K562 (cell line): ENCODE measurements around the gene SPACA9. TPM values are rescaled to one million over a fixed set of nuclear protein-coding genes. Genes with fewer than 3 reads are reported as not detected.
A peak's percentile ranks its signal among the peaks of the same experiment; 100 is the strongest.

Experiments
- ATAC-seq: fragments of 200-7000 bp; cut with Tn5 transposase; 3 replicates; pipeline ENCODE4 v1.9.1; 2020; ENCODE audit warnings: moderate library complexity
- BruUV-seq: library from RNA; stranded (reverse); fragments of 400-500 nt; replicated peaks from 2 replicates; lab custom pipeline; 2021; lab: Mats Ljungman, UMichigan
- CTCF ChIA-PET: fragments of 300-600 bp; formaldehyde crosslinking; extraction: SDS; loops from one replicate; lab custom pipeline; 2021; ENCODE audit warnings: low intra/inter-chr PET ratio; lab: Yijun Ruan, JAX
- POLR2A ChIA-PET: fragments of 300-600, 350-650 bp; sonication (Branson Sonifier 250); formaldehyde crosslinking; extraction: SDS; loops from one replicate; lab custom pipeline; 2021; ENCODE audit warnings: antibody characterized with exemption, inconsistent platforms; lab: Yijun Ruan, JAX
- DNase-seq, 4 experiments: peaks; one replicate each; pipeline versions ENCODE4 v3.0.0 to v3.0.0-alpha.2; 2011 to 2018; ENCODE audit warnings: low spot score in 3 of 4, mixed read lengths in 3 of 4; ENCODE audit errors: extremely low read depth in 1 of 4
- FAIRE-seq: peaks from 2 replicates; lab custom pipeline; 2011; peaks lifted over from hg19 to GRCh38; lab: Jason Lieb, UNC
- H2AFZ ChIP-seq: 2 replicates; pipeline ENCODE4 v1.6.0; 2011; ENCODE audit warnings: low read depth, low read length, control low read depth, inconsistent platforms
- H3K27ac ChIP-seq: fragments of 200-600 bp; 3 replicates; pipeline ENCODE4 v1.8.0; 2011; ENCODE audit warnings: low read depth, mild to moderate bottlenecking, control low read depth, inconsistent platforms, low read length, moderate library complexity, mixed read lengths; ENCODE audit errors: extremely low read depth
- H3K27me3 ChIP-seq, 2 experiments: fragments of 300-600 bp in 1 of 2; 2 replicates in 1 of 2; 3 replicates in 1 of 2; pipeline versions ENCODE4 v1.6.0 to v1.8.0; 2011; ENCODE audit warnings: inconsistent platforms in 2 of 2, low read length in 2 of 2, mild to moderate bottlenecking in 1 of 2, mixed read lengths in 1 of 2, moderate library complexity in 1 of 2; ENCODE audit not compliant: control insufficient read depth in 2 of 2, insufficient read depth in 2 of 2
- H3K36me3 ChIP-seq: fragments of 300-600 bp; 3 replicates; pipeline ENCODE4 v1.8.0; 2011; ENCODE audit warnings: mild to moderate bottlenecking, low read length, inconsistent platforms; ENCODE audit not compliant: control insufficient read depth, insufficient read depth
- H3K4me1 ChIP-seq, 2 experiments: fragments of 200-600 bp in 1 of 2; replicated peaks in 1 of 2; 2 replicates in 1 of 2; 3 replicates in 1 of 2; pipeline versions ENCODE4 v1.5.1 to v1.8.0; 2011; ENCODE audit warnings: inconsistent platforms in 2 of 2, low read length in 2 of 2, mild to moderate bottlenecking in 1 of 2, mixed read lengths in 1 of 2, moderate library complexity in 1 of 2; ENCODE audit not compliant: control insufficient read depth in 2 of 2, insufficient read depth in 2 of 2
- H3K4me2 ChIP-seq: 2 replicates; pipeline ENCODE4 v1.6.1; 2011; ENCODE audit warnings: low read length, control low read depth, inconsistent platforms, mixed read lengths; ENCODE audit not compliant: insufficient read depth
- H3K4me3 ChIP-seq: fragments of 200-600 bp; sonication (generic), shearing (Covaris generic); 2 replicates; pipeline ENCODE4 v1.5.1; 2016; ENCODE audit warnings: control low read depth, inconsistent platforms
- H3K79me2 ChIP-seq: fragments of 200-600 bp; 3 replicates; pipeline ENCODE4 v1.8.0; 2011; ENCODE audit warnings: low read length, inconsistent platforms; ENCODE audit not compliant: control insufficient read depth, insufficient read depth
- H3K9ac ChIP-seq, 2 experiments: 2 replicates each; pipeline versions ENCODE4 v1.6.0 to v1.6.1; 2011; ENCODE audit warnings: low read depth in 2 of 2, low read length in 2 of 2, control low read depth in 1 of 2, inconsistent platforms in 1 of 2, mild to moderate bottlenecking in 1 of 2, mixed read lengths in 1 of 2; ENCODE audit not compliant: insufficient read depth in 1 of 2
- H3K9me1 ChIP-seq: one replicate; pipeline ENCODE4 v1.6.0; 2011; ENCODE audit warnings: inconsistent platforms, mild to moderate bottlenecking, low read length, moderate library complexity; ENCODE audit not compliant: control insufficient read depth, insufficient read depth
- H3K9me3 ChIP-seq: replicated peaks from 2 replicates; pipeline ENCODE4 v1.5.1; 2011; ENCODE audit warnings: low read depth, low read length, inconsistent platforms; ENCODE audit not compliant: control insufficient read depth, insufficient read depth
- H4K20me1 ChIP-seq: replicated peaks from 2 replicates; pipeline ENCODE4 v1.6.1; 2011; ENCODE audit warnings: low read length, inconsistent platforms, mixed read lengths; ENCODE audit not compliant: control insufficient read depth, insufficient read depth
- BDP1 ChIP-seq: IDR thresholded peaks from 3 replicates; pipeline ENCODE4 v1.6.1; 2011; ENCODE audit not compliant: insufficient read length, insufficient read depth
- ILK ChIP-seq: fragments of 450-650 bp; IDR thresholded peaks from 2 replicates; pipeline ENCODE4 v1.6.1; 2016; ENCODE audit warnings: missing genetic modification characterization, low read depth, mild to moderate bottlenecking, missing compliant biosample characterization, moderate library complexity, borderline replicate concordance
- LCOR ChIP-seq: sonication (generic); formaldehyde crosslinking; IDR thresholded peaks from 2 replicates; pipeline ENCODE4 v1.8.0; 2022; ENCODE audit warnings: mild to moderate bottlenecking, missing genetic modification reagents
- MEF2D ChIP-seq: conservative IDR thresholded peaks from 2 replicates; pipeline ENCODE4 v1.6.1; 2016; ENCODE audit warnings: low read depth, missing genetic modification characterization, missing compliant biosample characterization
- SP1 ChIP-seq: sonication (generic); formaldehyde crosslinking; IDR thresholded peaks from 2 replicates; pipeline ENCODE4 v1.8.1; 2022; ENCODE audit warnings: mild to moderate bottlenecking, missing genetic modification reagents
- ZBTB7A ChIP-seq: IDR thresholded peaks from 2 replicates; pipeline ENCODE4 v1.6.1; 2011; ENCODE audit warnings: low read depth, mild to moderate bottlenecking, low read length, moderate library complexity, borderline replicate concordance; ENCODE audit not compliant: control insufficient read depth
- ZNF316 ChIP-seq: fragments of 450-650 bp; IDR thresholded peaks from 2 replicates; pipeline ENCODE4 v1.6.1; 2016
- ZNF41 ChIP-seq: fragments of 250-450 bp; sonication (Bioruptor Pico); conservative IDR thresholded peaks from 2 replicates; pipeline ENCODE4 v1.4.0; 2020; ENCODE audit warnings: mild to moderate bottlenecking
- ZNF707 ChIP-seq: fragments of 250-450 bp; sonication (Bioruptor Pico); conservative IDR thresholded peaks from 2 replicates; pipeline ENCODE4 v1.8.0; 2022; ENCODE audit warnings: inconsistent platforms, mild to moderate bottlenecking, moderate library complexity
- WGBS: fragments of 100-300 bp; shearing (Covaris generic); methylation state at CpG from one replicate; pipeline ENCODE4 v1.1.6; 2016; ENCODE audit warnings: low coverage, mixed read lengths; ENCODE audit not compliant: insufficient coverage; ENCODE audit errors: missing lambda C conversion rate; 5-methylcytosine and 5-hydroxymethylcytosine counted together
- in situ Hi-C: fragments of 300-500 bp; cut with MboI; formaldehyde crosslinking; loops from 4 replicates; pipeline ENCODE4 v1.15.0; 2018; ENCODE audit warnings: inconsistent platforms, mixed read lengths
- intact Hi-C: fragments of 100-400 bp; cut with micrococcal nuclease; formaldehyde crosslinking; loops from 2 replicates; pipeline ENCODE4 v1.14.2; 2022
- polyA plus RNA-seq, 8 experiments: library from polyadenylated mRNA; depleted of rRNA in 4 of 8; stranded (reverse) in 5 of 8; unstranded in 3 of 8; fragments of >200 nt; fragmentation: Nextera tagmentation in 2 of 8; fragmentation: Illumina TruSeq in 1 of 8; extraction: Ambion mirVana in 2 of 8; extraction: Trizol in 1 of 8; gene quantifications; 2 replicates each; pipeline versions ENCODE4 v1.2.1 to v1.2.3, GENCODE V29; 2011 to 2014; ENCODE audit warnings: inconsistent platforms in 1 of 8, missing spikeins in 1 of 8
- total RNA-seq, 7 experiments: library from RNA; depleted of rRNA in 6 of 7; stranded (reverse); fragments of >200 nt in 6 of 7; fragmentation: Illumina TruSeq in 2 of 7; extraction: Trizol in 2 of 7; gene quantifications; 2 replicates each; pipeline versions ENCODE4 v1.2.1 to v1.2.3, GENCODE V29; 2011 to 2021; ENCODE audit warnings: low replicate concordance in 1 of 7

The SPACA9 gene
- total and polyA plus RNA-seq, 9 of the 15 experiments (the other 6 are each of a cell fraction or from before 2014, with no cell fraction given): 0.06 to 0.51 (median 0.36) TPM

- no peak for TF ChIP-seq ZBTB7A
- TF ChIP-seq ZNF707: no peak
- no peak for TF ChIP-seq LCOR
- no peak for TF ChIP-seq MEF2D (tag)
- TF ChIP-seq SP1 (CRISPR knock-in tag): no peak
- TF ChIP-seq BDP1: no peak
- no peak for TF ChIP-seq ZNF41 (CRISPR knock-in tag)
Measured at GRCh38 chr9:132896264-132896663, 17.6 kb downstream of the SPACA9 start (continued).

DNA sequence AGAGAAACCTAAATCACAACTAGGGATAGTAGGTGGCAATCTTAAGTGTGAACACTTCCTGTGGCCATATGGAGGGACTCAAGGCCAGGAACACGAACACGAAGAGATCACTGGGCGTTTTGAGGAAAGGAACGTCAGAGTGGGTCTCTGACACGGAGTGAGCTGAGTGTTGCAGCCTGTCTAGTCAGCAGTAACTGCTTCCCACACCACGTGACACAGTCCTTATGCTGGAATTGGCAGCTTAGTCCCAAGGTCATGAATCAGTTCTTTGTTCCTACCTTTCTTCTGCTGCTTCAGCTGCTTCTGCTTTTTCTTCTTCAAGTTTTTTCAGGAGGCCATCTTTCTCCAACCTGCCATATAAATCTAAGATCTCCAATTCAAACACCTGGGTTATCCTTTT is 18.2 kb downstream of the SPACA9 start:
- intact Hi-C loops: no loop called here
- POLR2A ChIA-PET: interaction anchor here (0.5 to 1.3 kb wide), 5 partner anchors 18 to 227 kb away, joined by 3 to 6 read pairs (median 3); partner anchors contain the start of genes DDX31 and GTF3C4
- H3K27me3 ChIP-seq: no peaks in the 10 kb centered on the region
- TF ChIP-seq ILK (tag) (no peak), ZNF316 (0 out of 2 replicates have a peak, but pooled peaks have one; percentile 4)
- TF ChIP-seq, all 486 proteins: peak for 1
- in situ Hi-C loops: no loop called here
- no peak for FAIRE-seq
- Histone ChIP-seq H3K27ac (no peak overlapping the region), H2AFZ (no peak overlapping the region), H3K4me3 (no peak overlapping the region), H3K9me1 (no peaks in the 10 kb centered on the region), H3K36me3 (peaks cover 51% of the 10 kb centered on the region; the same call in 2 of the 3 replicates), H4K20me1 (0 out of 2 replicates have a peak, but pooled peaks cover 7% of the 10 kb centered on the region), H3K4me1 (peaks cover 0 to 2% of the 10 kb centered on the region in 2 experiments; a peak in 2 of 5 replicates), H3K79me2 (no peaks in the 10 kb centered on the region), H3K4me2 (no peak overlapping the region), H3K9me3 (no peaks in the 10 kb centered on the region), H3K9ac (no peak overlapping the region)
- 67% methylated on average over 6 of the region's 6 CpGs for WGBS
- no peak for ATAC-seq
- CTCF ChIA-PET: no interaction called here
- DNase-seq: no peak
- BruUV-seq: no TSS peak
